HPDE6-E6E7 (cell line): ENCODE results near the gene ASTN2.

ENCODE experiments used
- DNase-seq: peaks from one replicate; pipeline ENCODE4 v3.0.0; 2011; ENCODE audit warnings: missing footprints; ENCODE audit errors: extremely low spot score

ASTN2 gene

GRCh38 chr9:116541402-116541801 lies 873.5 kb downstream of the ASTN2 start:
- DNase-seq = no peak

GRCh38 chr9:116539549-116539948 lies 875.3 kb downstream of the ASTN2 start:
- DNase-seq = no peak

GRCh38 chr9:116525611-116526010 lies 889.2 kb downstream of the ASTN2 start:
- no peak for DNase-seq

DNA sequence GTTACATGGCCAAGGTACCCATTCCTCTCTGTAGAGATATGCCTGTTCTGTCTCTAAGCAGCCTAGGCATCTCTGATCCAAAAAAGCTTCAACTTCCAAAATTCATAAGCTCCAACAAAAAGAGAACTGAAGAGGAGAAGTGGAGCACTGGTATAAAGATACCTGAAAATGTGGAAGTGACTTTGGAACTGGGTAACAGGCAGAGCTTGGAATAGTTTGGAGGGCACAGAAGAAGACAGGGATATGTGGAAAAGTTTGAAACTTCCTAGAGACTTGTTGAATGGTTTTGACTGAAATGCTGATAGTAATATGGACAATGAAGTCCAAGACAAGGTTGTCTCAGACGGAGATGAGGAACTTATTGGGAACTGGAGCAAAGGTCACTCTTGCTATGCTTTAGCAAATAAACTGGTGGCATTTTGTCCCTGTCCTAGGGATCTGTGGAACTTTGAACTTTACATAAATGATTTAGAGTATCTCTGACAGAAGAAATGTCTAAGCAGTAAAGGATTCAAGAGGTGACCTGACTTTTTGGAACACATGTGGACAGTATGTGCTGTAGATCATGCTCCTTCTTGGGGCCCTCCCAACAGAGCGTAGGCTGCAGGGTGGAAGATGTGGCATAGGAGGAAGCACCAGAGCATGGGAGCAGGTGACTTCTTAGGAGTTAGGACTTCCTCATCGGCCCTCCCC lies 889.9 kb downstream of the ASTN2 start:
- DNase-seq = no peak

- no peak for DNase-seq
Measured at GRCh38 chr9:116520218-116520617, 894.6 kb downstream of the ASTN2 start.

GRCh38 chr9:116516456-116516855 lies 898.4 kb downstream of the ASTN2 start:
- no peak for DNase-seq

- DNase-seq = no peak
Measured at GRCh38 chr9:116515541-116515940, 899.3 kb downstream of the ASTN2 start.

DNA sequence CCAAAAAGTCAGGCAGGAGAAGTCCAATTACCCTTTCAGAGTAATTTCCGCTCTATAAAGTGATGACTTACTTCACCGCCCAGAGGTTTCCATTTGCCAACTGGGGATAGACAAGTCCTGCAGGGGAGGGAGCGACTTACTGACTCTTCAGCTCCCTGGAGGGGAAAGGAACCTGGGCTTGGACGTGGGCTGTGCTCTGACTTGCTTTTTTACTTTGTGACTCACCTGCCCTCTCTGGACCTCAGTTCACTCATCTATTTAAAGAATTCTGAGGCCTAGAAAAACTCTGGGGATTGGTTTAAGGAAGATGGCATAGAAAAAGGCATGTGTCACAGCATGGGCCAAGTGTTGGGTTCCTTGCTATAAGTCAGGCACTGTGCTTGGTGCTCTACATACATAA lies 908.2 kb downstream of the ASTN2 start:
- peak; percentile 31 for DNase-seq

DNA sequence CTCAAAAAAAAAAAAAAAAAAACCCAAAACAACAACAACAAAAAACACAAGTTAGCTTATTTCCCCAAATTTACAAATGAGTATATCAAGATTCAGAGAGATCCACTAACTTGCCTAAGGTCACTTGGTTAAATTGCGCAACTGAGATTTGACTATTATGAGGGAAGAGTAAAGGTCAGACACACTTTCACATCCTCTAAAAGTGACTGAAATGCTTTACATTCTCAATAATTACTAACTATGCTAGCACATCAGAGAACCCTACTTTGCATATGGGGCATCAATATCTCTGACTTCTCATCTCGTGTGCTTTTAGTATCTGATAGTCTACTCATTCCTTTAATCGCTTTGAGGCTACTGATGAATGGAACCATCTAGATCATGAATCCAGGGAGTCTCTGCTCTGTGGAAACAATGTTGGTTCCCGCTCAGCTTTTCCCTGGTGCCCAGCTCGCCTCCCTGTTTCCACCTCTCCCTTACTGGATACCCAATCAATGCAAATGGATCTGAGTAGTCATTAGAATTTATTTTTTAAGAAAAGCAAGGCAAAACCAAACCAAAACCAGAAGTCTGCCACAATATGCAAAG lies 909.9 kb downstream of the ASTN2 start:
- DNase-seq = no peak

DNA sequence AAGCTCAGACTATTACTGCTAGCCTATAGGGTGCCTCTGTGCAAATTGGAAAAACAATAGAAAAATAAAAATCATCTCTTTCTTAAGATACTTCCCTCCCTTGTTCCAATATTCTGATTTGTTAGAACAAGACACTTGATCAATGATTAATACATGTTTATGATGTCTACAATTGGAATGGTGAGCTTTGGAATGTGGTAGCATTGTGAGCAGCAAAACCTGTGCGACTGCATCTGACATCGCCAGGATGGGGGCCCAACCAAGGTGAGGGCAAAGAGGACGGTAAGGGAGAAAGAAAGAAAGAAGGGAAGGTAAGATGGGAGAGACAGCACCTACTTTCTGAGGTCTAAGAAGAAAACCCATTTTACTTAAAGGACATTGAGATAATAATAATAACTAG lies 910.8 kb downstream of the ASTN2 start:
- DNase-seq = no peak

DNA sequence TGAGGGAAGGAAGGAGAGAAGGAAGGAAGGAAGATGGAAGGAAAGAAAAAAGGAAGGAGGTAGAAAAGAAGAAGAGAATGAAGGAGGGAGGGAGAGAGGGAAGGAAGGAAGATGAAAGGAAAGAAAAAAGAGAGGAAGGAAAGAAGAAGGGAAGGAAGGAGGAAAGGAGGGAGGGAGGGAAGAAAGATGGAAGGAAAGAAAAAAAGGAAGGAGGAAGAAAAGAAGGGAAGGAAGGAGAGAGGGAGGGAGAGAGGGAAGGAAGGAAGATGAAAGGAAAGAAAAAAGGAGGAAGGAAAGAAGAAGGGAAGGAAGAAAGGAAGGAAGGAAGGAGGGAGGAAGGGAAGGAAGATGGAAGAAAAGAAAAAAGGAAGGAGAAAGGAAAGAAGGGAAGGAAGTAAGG lies 912.1 kb downstream of the ASTN2 start:
- DNase-seq = no peak

- DNase-seq = peak; percentile 40
Measured at GRCh38 chr9:116501871-116502270, 913.0 kb downstream of the ASTN2 start.

DNA sequence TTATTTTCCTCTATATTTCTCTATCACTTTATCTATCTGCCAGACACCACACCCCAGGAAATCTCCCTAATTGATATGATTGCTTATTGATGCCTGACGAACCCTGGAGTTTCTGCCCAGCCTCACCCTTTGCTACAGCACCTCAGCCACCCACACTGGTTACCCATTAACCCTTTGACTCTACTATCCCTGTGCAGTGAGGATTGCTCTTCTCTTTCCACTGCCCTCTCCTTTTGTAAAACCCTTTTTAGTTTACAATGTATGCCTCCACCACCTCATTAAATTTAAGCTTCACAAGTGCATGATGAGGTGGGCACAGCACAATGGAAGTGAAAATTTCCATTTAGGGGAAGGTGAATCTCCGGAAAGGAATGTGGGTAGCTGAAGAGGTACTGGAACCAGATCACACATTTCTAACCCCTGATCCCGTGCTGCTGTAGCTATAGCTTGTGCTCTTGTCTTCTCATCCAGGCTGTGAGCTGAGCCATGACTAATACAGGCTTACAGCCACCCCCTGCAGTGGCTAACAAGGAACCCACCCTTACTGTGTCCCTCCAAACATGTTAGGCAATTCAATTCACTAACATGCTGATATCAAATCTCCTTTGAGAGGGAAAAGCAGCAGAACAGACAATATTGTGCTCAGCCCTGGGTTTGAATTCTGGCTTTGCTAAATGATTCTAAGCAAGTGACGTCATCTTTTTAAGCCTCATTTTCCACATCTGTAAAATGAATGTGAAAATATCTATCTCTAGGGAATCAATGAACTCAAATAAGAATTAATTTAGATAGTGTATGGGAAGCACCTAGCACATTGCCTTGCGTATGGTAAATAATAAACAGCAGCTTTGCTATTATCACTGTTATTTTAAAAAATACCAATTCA lies 914.6 kb downstream of the ASTN2 start:
- DNase-seq = peak; percentile 23

DNA sequence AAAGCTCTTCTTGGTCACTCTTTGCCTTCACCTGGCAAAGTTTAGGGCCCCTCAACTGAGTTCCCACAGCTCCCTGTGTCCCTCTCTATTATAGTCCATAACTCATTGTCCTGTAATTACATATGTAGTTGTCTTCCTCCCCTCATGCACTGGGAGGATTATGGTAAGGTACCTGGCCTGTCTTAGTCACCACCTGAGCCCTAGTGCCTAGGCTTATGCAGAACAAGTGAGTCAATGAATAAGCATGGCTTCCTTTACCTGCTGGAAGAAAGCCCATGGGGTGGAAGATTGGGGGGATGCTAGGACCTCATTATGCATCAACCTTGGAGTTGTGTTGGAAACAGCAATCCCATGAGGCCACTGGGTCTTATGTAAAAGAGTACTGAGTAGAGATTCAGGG lies 915.4 kb downstream of the ASTN2 start:
- no peak for DNase-seq

- DNase-seq = no peak
Measured at GRCh38 chr9:116497095-116497890, 917.6 kb downstream of the ASTN2 start.

DNA sequence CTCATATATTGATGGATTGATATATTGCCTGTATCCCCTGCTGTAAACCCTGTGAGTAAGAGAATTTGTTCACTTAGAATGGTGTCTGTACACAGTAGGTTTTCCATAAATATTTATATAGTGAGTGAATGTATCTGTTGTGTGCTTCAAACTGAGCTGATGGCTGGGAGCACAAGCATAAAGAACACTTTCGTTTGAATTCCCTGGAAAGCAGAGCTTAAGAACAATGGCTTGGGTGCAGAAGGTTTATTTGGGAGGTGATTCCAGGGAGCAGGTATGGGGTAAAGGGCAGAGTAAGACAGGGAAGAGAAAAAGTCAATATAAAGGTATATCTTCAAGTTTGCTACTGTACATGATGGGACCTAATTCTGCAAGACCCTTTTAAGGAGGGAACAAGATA lies 918.7 kb downstream of the ASTN2 start:
- DNase-seq = no peak

DNA sequence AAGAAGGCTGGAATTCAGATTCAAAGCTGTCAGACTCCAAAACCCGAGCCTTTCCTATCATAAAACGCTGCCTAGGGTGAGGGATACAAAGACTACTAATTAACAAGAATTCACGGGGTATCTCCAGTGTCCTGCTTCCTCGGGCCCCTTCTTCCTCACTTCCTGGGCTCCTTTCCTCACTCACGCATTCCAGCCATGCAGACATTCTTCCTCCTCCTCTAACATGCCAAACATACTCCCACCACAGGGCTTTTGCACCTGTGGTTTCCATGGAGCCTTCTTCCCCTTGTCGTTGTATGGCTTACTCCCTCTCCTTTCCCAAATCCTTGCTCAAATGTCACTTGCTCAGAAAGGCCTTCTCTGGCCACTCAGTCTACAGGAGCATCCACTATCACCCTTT lies 919.1 kb downstream of the ASTN2 start:
- no peak for DNase-seq

GRCh38 chr9:116494815-116495634 lies 919.8 kb downstream of the ASTN2 start:
- peak; percentile 17 for DNase-seq

- no peak for DNase-seq
Measured at GRCh38 chr9:116493183-116493860, 921.5 kb downstream of the ASTN2 start.

GRCh38 chr9:116491659-116492058 lies 923.2 kb downstream of the ASTN2 start:
- DNase-seq = no peak

- DNase-seq = no peak
Measured at GRCh38 chr9:116491219-116491618, 923.6 kb downstream of the ASTN2 start.
